ENCODE data around the gene CLIP2.
"Not testable (repeated sequence)": the region's sequence is repeated elsewhere in the genome, so short reads cannot be mapped to it uniquely, and the experiment has no call there.

Gene CLIP2

GRCh38 chr7:74320645-74321221 lies 31.5 kb downstream of the CLIP2 start:
- H3K4me3 ChIP-seq (replicated peaks in 1 of 2; ENCODE audit: low read depth in 2 of 2, low read length in 2 of 2): no peak overlapping the region
- no peak for TF ChIP-seq CTCF (IDR thresholded peaks at IDR 0.05; ENCODE audit: low read depth, low read length)
- no peak for DNase-seq (ENCODE audit: low read depth in 2 of 2)

- not testable (repeated sequence) for DNase-seq (ENCODE audit: low read depth in 2 of 2); H3K4me3 ChIP-seq (replicated peaks in 1 of 2; ENCODE audit: low read depth in 2 of 2, low read length in 2 of 2)
These were observed 33.7 kb downstream of the CLIP2 start for GRCh38 chr7:74322892-74323291.

DNA sequence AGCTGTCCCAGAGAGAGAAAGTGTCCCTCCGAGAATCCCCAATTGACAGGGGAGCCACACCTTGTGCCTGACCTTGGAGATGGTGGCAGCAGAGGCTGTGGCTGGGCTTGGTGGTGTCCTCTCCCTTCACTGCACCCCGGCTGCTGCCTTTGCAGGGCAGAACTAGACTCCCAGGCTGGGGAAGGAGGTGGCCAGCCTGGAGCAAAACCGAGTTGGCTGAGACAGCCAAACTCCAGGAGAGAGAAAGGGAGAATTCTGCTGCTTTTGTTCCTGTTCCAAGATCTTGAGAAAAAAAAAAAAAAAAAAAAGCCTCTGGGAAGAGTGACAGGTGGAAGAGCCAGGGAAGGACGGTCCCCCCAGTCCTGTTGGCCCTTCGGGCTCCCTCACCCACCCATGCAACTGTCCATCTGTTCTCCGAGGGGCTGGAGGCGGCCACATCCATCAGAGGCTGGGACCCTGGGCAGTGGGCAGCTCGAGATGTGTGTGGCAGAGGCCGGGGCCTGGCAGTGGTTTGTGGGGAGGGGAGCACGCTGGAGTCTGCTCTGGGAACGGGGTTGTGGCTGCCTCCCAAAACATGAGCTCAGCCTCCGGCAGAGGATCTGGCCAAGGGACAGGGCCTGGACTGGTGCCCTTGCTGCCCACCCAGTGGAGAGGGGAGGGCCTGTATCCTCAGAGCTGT lies 35.5 kb downstream of the CLIP2 start:
- DNase-seq (ENCODE audit: low read depth in 2 of 2): no peak
- no peak overlapping the region for H3K4me3 ChIP-seq (replicated peaks in 1 of 2; ENCODE audit: low read depth in 2 of 2, low read length in 2 of 2)

GRCh38 chr7:74325210-74325565 lies 36.0 kb downstream of the CLIP2 start:
- no peak for TF ChIP-seq CTCF (IDR thresholded peaks at IDR 0.05; ENCODE audit: low read depth, low read length)
- DNase-seq (ENCODE audit: low read depth in 2 of 2): no peak
- H3K4me3 ChIP-seq (replicated peaks in 1 of 2; ENCODE audit: low read depth in 2 of 2, low read length in 2 of 2): no peak overlapping the region

More for the DNA sequence above, 35.5 kb downstream of the CLIP2 start:
- TF ChIP-seq CTCF (IDR thresholded peaks at IDR 0.05; ENCODE audit: low read depth, low read length): no peak

GRCh38 chr7:74329225-74329624 lies 40.0 kb downstream of the CLIP2 start:
- no peak overlapping the region for H3K4me3 ChIP-seq (replicated peaks in 1 of 2; ENCODE audit: low read depth in 2 of 2, low read length in 2 of 2)
- TF ChIP-seq CTCF (IDR thresholded peaks at IDR 0.05; ENCODE audit: low read depth, low read length): no peak
- DNase-seq (ENCODE audit: low read depth in 2 of 2): no peak

GRCh38 chr7:74332373-74333176 lies 43.4 kb downstream of the CLIP2 start:
- no peak for DNase-seq (ENCODE audit: low read depth in 2 of 2)
- no peak overlapping the region for H3K4me3 ChIP-seq (replicated peaks in 1 of 2; ENCODE audit: low read depth in 2 of 2, low read length in 2 of 2)
- no peak for TF ChIP-seq CTCF (IDR thresholded peaks at IDR 0.05; ENCODE audit: low read depth, low read length)

- H3K4me3 ChIP-seq (replicated peaks in 1 of 2; ENCODE audit: low read depth in 2 of 2, low read length in 2 of 2): no peak overlapping the region
- no peak for TF ChIP-seq CTCF (IDR thresholded peaks at IDR 0.05; ENCODE audit: low read depth, low read length)
- DNase-seq (ENCODE audit: low read depth in 2 of 2): peak; percentile 50 to 95
These were observed 44.8 kb downstream of the CLIP2 start for GRCh38 chr7:74334030-74334429.
